ENCODE data around the gene HDAC2. TPM values are rescaled to one million over a fixed set of nuclear protein-coding genes. Genes with fewer than 3 reads are reported as not detected.

The HDAC2 gene
- total RNA-seq, 2 donors from 2014 or later, result 275 to 335 TPM

DNA sequence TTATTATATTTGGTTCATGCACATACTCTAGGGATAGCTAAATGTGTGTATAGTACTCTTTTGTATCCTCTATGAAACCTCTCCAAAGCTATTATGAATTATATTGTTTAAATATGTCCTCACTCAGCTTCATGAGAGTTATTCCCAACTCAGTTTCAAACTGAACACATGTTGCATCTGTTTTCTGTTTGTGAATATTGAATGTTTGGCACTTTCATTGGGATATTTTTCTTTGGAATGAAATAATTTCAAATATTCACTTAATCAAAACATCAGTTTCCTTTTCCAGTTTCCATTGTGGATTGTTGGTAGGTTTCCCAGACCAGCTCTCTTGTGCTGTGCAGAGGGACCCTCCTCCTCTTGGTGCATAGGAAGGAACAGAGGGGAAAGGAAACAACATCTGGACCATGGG is 46.6 kb downstream of the HDAC2 start:
- no peak overlapping the region for H3K4me3 ChIP-seq (ENCODE audit: low read length)
- Mint-ChIP-seq H3K4me3 (no peak overlapping the region), H3K36me3 (ENCODE audit: low read depth) (no peaks in the 10 kb centered on the region), H3K27me3 (ENCODE audit: insufficient read depth) (no peaks in the 10 kb centered on the region), H3K9me3 (no peaks in the 10 kb centered on the region), H3K27ac (no peak overlapping the region), H3K4me1 (peaks cover 6% of the 10 kb centered on the region)
- H3K4me1 ChIP-seq (ENCODE audit: control insufficient read depth, insufficient read depth, low read length), result peaks cover 8% of the 10 kb centered on the region
- no peak overlapping the region for H3K9ac ChIP-seq (ENCODE audit: extremely low read depth, low read length, poor library complexity, severe bottlenecking)
- TF ChIP-seq, protein P1, sequence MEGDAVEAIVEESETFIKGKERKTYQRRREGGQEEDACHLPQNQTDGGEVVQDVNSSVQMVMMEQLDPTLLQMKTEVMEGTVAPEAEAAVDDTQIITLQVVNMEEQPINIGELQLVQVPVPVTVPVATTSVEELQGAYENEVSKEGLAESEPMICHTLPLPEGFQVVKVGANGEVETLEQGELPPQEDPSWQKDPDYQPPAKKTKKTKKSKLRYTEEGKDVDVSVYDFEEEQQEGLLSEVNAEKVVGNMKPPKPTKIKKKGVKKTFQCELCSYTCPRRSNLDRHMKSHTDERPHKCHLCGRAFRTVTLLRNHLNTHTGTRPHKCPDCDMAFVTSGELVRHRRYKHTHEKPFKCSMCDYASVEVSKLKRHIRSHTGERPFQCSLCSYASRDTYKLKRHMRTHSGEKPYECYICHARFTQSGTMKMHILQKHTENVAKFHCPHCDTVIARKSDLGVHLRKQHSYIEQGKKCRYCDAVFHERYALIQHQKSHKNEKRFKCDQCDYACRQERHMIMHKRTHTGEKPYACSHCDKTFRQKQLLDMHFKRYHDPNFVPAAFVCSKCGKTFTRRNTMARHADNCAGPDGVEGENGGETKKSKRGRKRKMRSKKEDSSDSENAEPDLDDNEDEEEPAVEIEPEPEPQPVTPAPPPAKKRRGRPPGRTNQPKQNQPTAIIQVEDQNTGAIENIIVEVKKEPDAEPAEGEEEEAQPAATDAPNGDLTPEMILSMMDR (conservative IDR thresholded peaks at IDR 0.05), result no peak
- H3K27ac ChIP-seq (ENCODE audit: low read depth, low read length), result no peak overlapping the region
- no peaks in the 10 kb centered on the region for H3K27me3 ChIP-seq (ENCODE audit: control insufficient read depth, insufficient read depth, low read length, poor library complexity, severe bottlenecking)
- no peak for DNase-seq
- H3K36me3 ChIP-seq (ENCODE audit: control insufficient read depth, insufficient read depth, low read length), result no peaks in the 10 kb centered on the region
- peaks cover 8% of the 10 kb centered on the region for H3K9me3 ChIP-seq (ENCODE audit: control insufficient read depth, low read length)

GRCh38 chr6:113923526-113923925 is 47.4 kb downstream of the HDAC2 start:
- DNase-seq, result no peak
- peaks cover 2% of the 10 kb centered on the region for H3K9me3 ChIP-seq (ENCODE audit: control insufficient read depth, low read length)
- Mint-ChIP-seq H3K9me3 (no peaks in the 10 kb centered on the region), H3K36me3 (ENCODE audit: low read depth) (no peaks in the 10 kb centered on the region), H3K27ac (no peak overlapping the region), H3K27me3 (ENCODE audit: insufficient read depth) (no peaks in the 10 kb centered on the region), H3K4me3 (no peak overlapping the region), H3K4me1 (peaks cover 7% of the 10 kb centered on the region)
- no peak overlapping the region for H3K4me3 ChIP-seq (ENCODE audit: low read length)
- no peaks in the 10 kb centered on the region for H3K36me3 ChIP-seq (ENCODE audit: control insufficient read depth, insufficient read depth, low read length)
- H3K9ac ChIP-seq (ENCODE audit: extremely low read depth, low read length, poor library complexity, severe bottlenecking), result no peak overlapping the region
- no peaks in the 10 kb centered on the region for H3K27me3 ChIP-seq (ENCODE audit: control insufficient read depth, insufficient read depth, low read length, poor library complexity, severe bottlenecking)
- TF ChIP-seq, protein P1 (conservative IDR thresholded peaks at IDR 0.05), result no peak
- no peak overlapping the region for H3K27ac ChIP-seq (ENCODE audit: low read depth, low read length)
- H3K4me1 ChIP-seq (ENCODE audit: control insufficient read depth, insufficient read depth, low read length), result peaks cover 8% of the 10 kb centered on the region

DNA sequence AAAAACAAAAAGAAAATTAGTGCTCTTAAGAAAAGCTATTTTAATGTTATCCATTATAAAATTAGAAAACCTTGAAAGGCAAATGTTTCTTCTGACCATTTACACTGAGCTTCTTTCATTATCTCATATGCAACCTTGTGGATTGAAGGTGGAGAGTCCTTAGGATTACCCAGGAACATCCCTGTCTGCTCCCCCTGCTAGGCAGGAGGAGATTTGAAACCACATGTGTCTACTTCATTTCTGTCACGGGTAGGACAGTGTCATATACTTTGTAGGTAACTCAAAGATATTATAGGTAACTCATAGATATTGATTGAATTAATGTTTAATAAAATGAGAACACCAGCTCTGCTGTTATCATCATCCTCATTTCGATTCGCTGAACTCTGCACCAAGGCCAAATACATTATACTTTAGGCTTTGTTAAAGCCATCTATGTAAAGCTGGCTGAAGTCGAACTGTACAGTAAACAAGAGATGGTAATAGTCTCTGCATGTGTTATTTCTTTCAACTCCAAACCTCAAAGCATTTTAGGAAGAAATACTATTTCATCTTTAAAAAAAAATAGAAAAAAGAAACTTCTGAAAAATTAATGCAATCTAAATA is 49.5 kb downstream of the HDAC2 start:
- Histone ChIP-seq H3K4me3 (ENCODE audit: low read length) (no peak overlapping the region), H3K4me1 (ENCODE audit: control insufficient read depth, insufficient read depth, low read length) (peaks cover 8% of the 10 kb centered on the region), H3K36me3 (ENCODE audit: control insufficient read depth, insufficient read depth, low read length) (no peaks in the 10 kb centered on the region), H3K9ac (ENCODE audit: extremely low read depth, low read length, poor library complexity, severe bottlenecking) (no peak overlapping the region), H3K27me3 (ENCODE audit: control insufficient read depth, insufficient read depth, low read length, poor library complexity, severe bottlenecking) (peaks cover under 1% of the 10 kb centered on the region), H3K9me3 (ENCODE audit: control insufficient read depth, low read length) (no peaks in the 10 kb centered on the region), H3K27ac (ENCODE audit: low read depth, low read length) (no peak overlapping the region)
- H3K27me3 Mint-ChIP-seq (ENCODE audit: insufficient read depth), result peaks cover under 1% of the 10 kb centered on the region
- TF ChIP-seq, protein P1 (conservative IDR thresholded peaks at IDR 0.05), result no peak
- H3K4me3 Mint-ChIP-seq, result no peak overlapping the region
- WGBS, 2 experiments (ENCODE audit: insufficient coverage in 1 of 2, insufficient read length in 1 of 2), result 92 to 94% methylated on average over 2 to 4 of the region's 4 CpGs
- no peaks in the 10 kb centered on the region for H3K9me3 Mint-ChIP-seq
- H3K36me3 Mint-ChIP-seq (ENCODE audit: low read depth), result no peaks in the 10 kb centered on the region
- H3K27ac Mint-ChIP-seq, result no peak overlapping the region
- peaks cover 7% of the 10 kb centered on the region for H3K4me1 Mint-ChIP-seq
- no peak for DNase-seq
